HepG2 (cell line): ENCODE measurements around the gene RSPH4A. TPM values are rescaled to one million over a fixed set of nuclear protein-coding genes. Genes with fewer than 3 reads are reported as not detected.

ENCODE experiments used
- ATAC-seq: fragments of 200-7000 bp; cut with Tn5 transposase; 3 replicates; pipeline ENCODE4 v1.9.1; 2020; ENCODE audit warnings: mild to moderate bottlenecking, moderate library complexity
- BruUV-seq: library from RNA; stranded (reverse); fragments of 400-500 nt; replicated peaks from 2 replicates; lab custom pipeline; 2021; lab: Mats Ljungman, UMichigan
- CTCF ChIA-PET: fragments of 300-600 bp; formaldehyde crosslinking; extraction: SDS; loops from one replicate; lab custom pipeline; 2021; ENCODE audit warnings: low total read pairs, inconsistent platforms, low intra/inter-chr PET ratio; lab: Yijun Ruan, JAX
- POLR2A ChIA-PET: fragments of 350-600 bp; sonication (Branson Sonifier 250); formaldehyde crosslinking; loops from one replicate; lab custom pipeline; 2020; ENCODE audit warnings: antibody characterized with exemption, inconsistent platforms; lab: Yijun Ruan, JAX
- DNase-seq: peaks from one replicate; pipeline ENCODE4 v3.0.0-alpha.2; 2015; ENCODE audit warnings: low spot score
- FAIRE-seq: peaks from 3 replicates; lab custom pipeline; 2011; peaks lifted over from hg19 to GRCh38; lab: Jason Lieb, UNC
- H2AFZ ChIP-seq: one replicate; pipeline ENCODE4 v1.6.1; 2011; ENCODE audit warnings: low read length, inconsistent platforms
- H3K27ac ChIP-seq: fragments of 300-600 bp; 3 replicates; pipeline ENCODE4 v1.8.0; 2011; ENCODE audit warnings: mixed run types, mild to moderate bottlenecking, mixed read lengths, low read length, inconsistent platforms; ENCODE audit not compliant: insufficient read depth; ENCODE audit errors: extremely low read length
- H3K27me3 ChIP-seq, 2 experiments: fragments of 200-600 bp in 1 of 2; 2 replicates in 1 of 2; 3 replicates in 1 of 2; pipeline versions ENCODE4 v1.6.0 to v1.8.0; 2011; ENCODE audit warnings: low read length in 2 of 2, mild to moderate bottlenecking in 2 of 2, moderate library complexity in 2 of 2, inconsistent platforms in 1 of 2; ENCODE audit not compliant: insufficient read depth in 2 of 2, control insufficient read depth in 1 of 2
- H3K36me3 ChIP-seq, 2 experiments: fragments of 200-600 bp in 1 of 2; replicated peaks in 1 of 2; 2 replicates in 1 of 2; 3 replicates in 1 of 2; pipeline versions ENCODE4 v1.5.1 to v1.8.0; 2011; ENCODE audit warnings: low read length in 2 of 2, inconsistent platforms in 1 of 2; ENCODE audit not compliant: insufficient read depth in 2 of 2, control insufficient read depth in 1 of 2
- H3K4me1 ChIP-seq: 2 replicates; pipeline ENCODE4 v1.5.1; 2012; ENCODE audit warnings: low read length, inconsistent platforms; ENCODE audit not compliant: insufficient read depth
- H3K4me2 ChIP-seq: 2 replicates; pipeline ENCODE4 v1.6.0; 2011; ENCODE audit warnings: low read depth, low read length, inconsistent platforms
- H3K4me3 ChIP-seq, 3 experiments: fragments of 200-600 bp in 1 of 3; sonication (generic), shearing (Covaris generic) in 1 of 3; replicated peaks in 1 of 3; 2 replicates each; pipeline ENCODE4 v1.5.1; 2011 to 2016; ENCODE audit warnings: low read length in 3 of 3, inconsistent platforms in 2 of 3, low read depth in 2 of 3, mild to moderate bottlenecking in 2 of 3, control low read depth in 1 of 3, mixed read lengths in 1 of 3; ENCODE audit not compliant: insufficient read depth in 1 of 3
- H3K79me2 ChIP-seq: one replicate; pipeline ENCODE4 v1.6.1; 2011; ENCODE audit warnings: low read length, inconsistent platforms; ENCODE audit not compliant: insufficient read depth
- H3K9ac ChIP-seq: 2 replicates; pipeline ENCODE4 v1.6.0; 2011; ENCODE audit warnings: mild to moderate bottlenecking, low read depth, low read length, inconsistent platforms; ENCODE audit not compliant: insufficient read depth
- H3K9me3 ChIP-seq: 2 replicates; pipeline ENCODE4 v1.5.1; 2012; ENCODE audit warnings: mild to moderate bottlenecking, low read length
- H4K20me1 ChIP-seq: 2 replicates; pipeline ENCODE4 v1.6.0; 2011; ENCODE audit warnings: inconsistent platforms, mild to moderate bottlenecking, low read length, moderate library complexity; ENCODE audit not compliant: insufficient read depth
- GATAD1 ChIP-seq: IDR thresholded peaks from 2 replicates; pipeline ENCODE4 v1.6.1; 2016; ENCODE audit warnings: missing genetic modification reagents, missing compliant biosample characterization
- HDAC2 ChIP-seq: sonication (generic); formaldehyde crosslinking; IDR thresholded peaks from 2 replicates; pipeline ENCODE4 v1.4.0; 2020; ENCODE audit warnings: missing genetic modification reagents
- KAT2B ChIP-seq: fragments of 150-350 bp; IDR thresholded peaks from 2 replicates; pipeline ENCODE4 v1.6.1; 2014; ENCODE audit warnings: low read depth, low read length, borderline replicate concordance
- KLF6 ChIP-seq: IDR thresholded peaks from 2 replicates; pipeline ENCODE4 v1.8.0; 2016; ENCODE audit warnings: missing biosample characterization, missing genetic modification reagents
- LCORL ChIP-seq, 2 experiments: fragments of 450-650 bp in 1 of 2; sonication (generic) in 1 of 2; formaldehyde crosslinking in 1 of 2; IDR thresholded peaks; 2 replicates each; pipeline versions ENCODE4 v1.5.0 to v1.6.1; 2017 to 2020; ENCODE audit warnings: antibody characterized with exemption in 1 of 2, missing genetic modification reagents in 1 of 2
- MAFF ChIP-seq: IDR thresholded peaks from 2 replicates; pipeline ENCODE4 v1.6.1; 2011; ENCODE audit warnings: low read depth, low read length, improper control_type of control experiment
- MYNN ChIP-seq: sonication (generic); formaldehyde crosslinking; IDR thresholded peaks from 2 replicates; pipeline ENCODE4 v1.4.0; 2020; ENCODE audit warnings: mild to moderate bottlenecking, low read depth, missing genetic modification reagents
- NR1H2 ChIP-seq: sonication (generic); formaldehyde crosslinking; IDR thresholded peaks from 2 replicates; pipeline ENCODE4 v1.8.1; 2022; ENCODE audit warnings: low read depth, missing genetic modification reagents, borderline replicate concordance
- YEATS2 ChIP-seq: sonication (generic); formaldehyde crosslinking; IDR thresholded peaks from 2 replicates; pipeline ENCODE4 v1.4.0; 2020; ENCODE audit warnings: missing genetic modification reagents, borderline replicate concordance
- ZMYM3 ChIP-seq: sonication (generic); formaldehyde crosslinking; IDR thresholded peaks from 2 replicates; pipeline ENCODE4 v1.5.1; 2020; ENCODE audit warnings: mild to moderate bottlenecking, missing genetic modification reagents
- ZNF326 ChIP-seq: sonication (generic); formaldehyde crosslinking; IDR thresholded peaks from 2 replicates; pipeline ENCODE4 v1.4.0; 2020; ENCODE audit warnings: missing genetic modification reagents, borderline replicate concordance
- ZNF33B ChIP-seq: sonication (generic); formaldehyde crosslinking; IDR thresholded peaks from 2 replicates; pipeline ENCODE4 v1.5.1; 2020; ENCODE audit warnings: mild to moderate bottlenecking, missing genetic modification reagents
- ZNF670 ChIP-seq: sonication (generic); formaldehyde crosslinking; IDR thresholded peaks from 2 replicates; pipeline ENCODE4 v1.8.0; 2022; ENCODE audit warnings: mild to moderate bottlenecking, missing genetic modification reagents, borderline replicate concordance
- ZNF790 ChIP-seq: sonication (generic); formaldehyde crosslinking; IDR thresholded peaks from 2 replicates; pipeline ENCODE4 v1.8.0; 2022; ENCODE audit warnings: missing genetic modification reagents, mild to moderate bottlenecking, borderline replicate concordance
- ZSCAN9 ChIP-seq: IDR thresholded peaks from 2 replicates; pipeline ENCODE4 v1.6.1; 2016; ENCODE audit warnings: borderline replicate concordance
- WGBS: methylation state at CpG from one replicate; pipeline ENCODE4 v1.1.6; 2017; ENCODE audit warnings: low lambda C conversion rate; 5-methylcytosine and 5-hydroxymethylcytosine counted together
- in situ Hi-C: cut with HindIII; loops from 2 replicates; pipeline ENCODE4 v1.10.0; 2017; ENCODE audit warnings: low pct_unique_long_range_greater_than_20kb; ENCODE audit not compliant: extremely low pct_ligation_motif_present
- intact Hi-C: fragments of 100-400 bp; cut with micrococcal nuclease; formaldehyde crosslinking; loops from one replicate; pipeline ENCODE4 v1.10.0; 2022; ENCODE audit not compliant: unreplicated experiment
- polyA plus RNA-seq, 8 experiments: library from polyadenylated mRNA; depleted of rRNA in 3 of 8; stranded (reverse) in 7 of 8; unstranded in 1 of 8; fragments of >200 nt; fragmentation: Illumina TruSeq in 4 of 8; extraction: Trizol in 4 of 8; gene quantifications; 2 replicates each; pipeline versions ENCODE4 v1.2.1 to v1.2.3, GENCODE V29; 2011 to 2016; ENCODE audit warnings: low read depth in 4 of 8, missing spikeins in 1 of 8, mixed read lengths in 1 of 8; ENCODE audit not compliant: insufficient read depth in 1 of 8
- total RNA-seq, 5 experiments: library from RNA; depleted of rRNA; stranded (reverse); fragments of >200 nt; fragmentation: Illumina TruSeq; extraction: Trizol; gene quantifications; 2 replicates each; pipeline ENCODE4 v1.2.3, GENCODE V29; 2016; ENCODE audit warnings: low read depth in 1 of 5
- TF ChIP-seq, protein P1 (sequence below): sonication (generic); formaldehyde crosslinking; IDR thresholded peaks from 2 replicates; pipeline ENCODE4 v1.8.1; 2023; ENCODE audit warnings: missing genetic modification reagents, mild to moderate bottlenecking, borderline replicate concordance
- TF ChIP-seq, protein P2 (sequence below): sonication (generic); formaldehyde crosslinking; IDR thresholded peaks from 2 replicates; pipeline ENCODE4 v1.8.0; 2022; ENCODE audit warnings: low read depth, missing genetic modification reagents
- TF ChIP-seq, protein P3 (sequence below): sonication (generic); formaldehyde crosslinking; IDR thresholded peaks from 2 replicates; pipeline ENCODE4 v1.8.1; 2023; ENCODE audit warnings: mild to moderate bottlenecking, missing genetic modification reagents, borderline replicate concordance
- TF ChIP-seq, protein P4 (sequence below): sonication (generic); formaldehyde crosslinking; IDR thresholded peaks from 2 replicates; pipeline ENCODE4 v1.4.0; 2020; ENCODE audit warnings: missing genetic modification reagents

The RSPH4A gene
- total and polyA plus RNA-seq, 2 of the 13 experiments (the other 11 are each of a cell fraction or from before 2014, with no cell fraction given), result 0.24 to 0.40 TPM

DNA sequence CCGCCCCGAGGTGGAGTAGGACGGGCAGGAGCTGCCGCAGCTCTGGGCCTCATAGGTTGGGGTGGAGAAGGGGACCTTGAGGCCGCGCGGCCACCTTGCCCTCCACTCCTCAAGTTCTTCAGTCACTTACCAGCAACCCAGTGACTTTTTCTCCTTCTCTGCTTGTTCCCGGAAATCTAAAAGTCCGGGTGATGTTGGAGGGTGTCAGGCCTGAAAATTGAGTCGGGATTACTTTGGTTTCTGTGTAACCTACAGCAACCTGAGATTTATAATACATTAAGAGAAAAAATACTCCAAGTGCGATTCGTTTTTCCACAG lies 44.6 kb upstream of the RSPH4A start (continued):
- TF ChIP-seq, protein P1, sequence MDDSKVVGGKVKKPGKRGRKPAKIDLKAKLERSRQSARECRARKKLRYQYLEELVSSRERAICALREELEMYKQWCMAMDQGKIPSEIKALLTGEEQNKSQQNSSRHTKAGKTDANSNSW (CRISPR knock-in tag), result no peak; the same call in 1 of the 2 replicates
- TF ChIP-seq KLF6 (CRISPR knock-in tag) (no peak), ZNF326 (CRISPR knock-in tag) (no peak), ZSCAN9 (CRISPR knock-in tag) (no peak; the same call in 1 of the 2 replicates), ZNF670 (CRISPR knock-in tag) (no peak), ZNF790 (CRISPR knock-in tag) (peak; percentile 13; the same call in 1 of the 2 replicates), GATAD1 (CRISPR knock-in tag) (no peak)
- TF ChIP-seq, protein P2, sequence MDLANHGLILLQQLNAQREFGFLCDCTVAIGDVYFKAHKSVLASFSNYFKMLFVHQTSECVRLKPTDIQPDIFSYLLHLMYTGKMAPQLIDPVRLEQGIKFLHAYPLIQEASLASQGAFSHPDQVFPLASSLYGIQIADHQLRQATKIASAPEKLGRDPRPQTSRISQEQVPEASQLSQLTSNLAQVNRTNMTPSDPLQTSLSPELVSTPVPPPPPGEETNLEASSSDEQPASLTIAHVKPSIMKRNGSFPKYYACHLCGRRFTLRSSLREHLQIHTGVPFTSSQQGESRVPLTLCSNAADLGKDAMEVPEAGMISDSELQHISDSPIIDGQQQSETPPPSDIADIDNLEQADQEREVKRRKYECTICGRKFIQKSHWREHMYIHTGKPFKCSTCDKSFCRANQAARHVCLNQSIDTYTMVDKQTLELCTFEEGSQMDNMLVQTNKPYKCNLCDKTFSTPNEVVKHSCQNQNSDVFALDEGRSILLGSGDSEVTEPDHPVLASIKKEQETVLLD (CRISPR knock-in tag), result no peak
- TF ChIP-seq, protein P3, sequence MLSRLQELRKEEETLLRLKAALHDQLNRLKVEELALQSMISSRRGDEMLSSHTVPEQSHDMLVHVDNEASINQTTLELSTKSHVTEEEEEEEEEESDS (CRISPR knock-in tag), result 0 out of 2 replicates have a peak, but pooled peaks have one; percentile 2

DNA sequence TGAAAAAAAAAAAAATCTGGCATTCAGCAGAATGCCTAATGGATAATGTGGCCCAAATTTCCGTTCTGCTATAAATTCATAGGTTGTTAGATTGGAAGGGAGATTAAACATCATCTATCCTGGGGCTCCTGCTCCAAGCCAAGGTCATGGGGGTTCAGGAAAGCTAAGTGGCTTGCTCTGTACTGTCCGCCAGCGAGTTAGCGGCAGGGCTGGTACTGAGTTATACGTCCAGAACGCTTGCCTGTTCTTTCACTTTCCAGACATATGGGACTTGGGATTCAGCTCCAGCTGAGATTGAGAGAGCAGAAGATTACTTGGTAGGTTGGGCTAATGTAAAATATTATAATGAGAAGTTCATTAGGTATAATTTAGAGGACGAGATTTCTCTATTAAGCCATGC lies 44.1 kb upstream of the RSPH4A start:
- peaks cover 40% of the 10 kb centered on the region for H3K4me1 ChIP-seq
- intact Hi-C loops, result loop anchor here (5.0 kb wide), 1 partner anchor 295 kb away; the partner anchor contains the start of gene TSPYL1
- H3K36me3 ChIP-seq, result no peaks in the 10 kb centered on the region; a peak in 1 of 5 replicates
- 1% methylated on average over 7 of the region's 7 CpGs for WGBS
- H3K27me3 ChIP-seq, result no peaks in the 10 kb centered on the region; a peak in 1 of 5 replicates
- CTCF ChIA-PET, result interaction anchor here (0.7 kb wide), 1 partner anchor 54 kb away, joined by 3 read pairs; no protein-coding TSS in a partner anchor
- H2AFZ ChIP-seq, result peak overlapping the region; percentile 70
- H3K79me2 ChIP-seq, result peaks cover 48% of the 10 kb centered on the region
- DNase-seq (peak; percentile 50), FAIRE-seq (no peak), ATAC-seq (peak; percentile 54)
- H3K4me3 ChIP-seq, result peak overlapping the region; percentile 89 to 96 (median 92)
- in situ Hi-C loops, result loop anchor here (5.0 kb wide), 1 partner anchor 80 kb away; no protein-coding TSS in a partner anchor
- H3K9ac ChIP-seq, result peak overlapping the region; percentile 91
- no TSS peak for BruUV-seq
- no peaks in the 10 kb centered on the region for H4K20me1 ChIP-seq
- no peaks in the 10 kb centered on the region for H3K9me3 ChIP-seq
- peak overlapping the region; percentile 75 for H3K4me2 ChIP-seq
- H3K27ac ChIP-seq, result peak overlapping the region; percentile 90
- POLR2A ChIA-PET, result interaction anchor here (0.9 to 3.3 kb wide), 6 partner anchors 9 to 293 kb away, joined by 3 to 15 read pairs (median 8); partner anchors contain the start of genes TSPYL1 and ZUP1
- no peak for TF ChIP-seq LCORL (IDR thresholded peaks at IDR 0.05)
- TF ChIP-seq LCORL (CRISPR knock-in tag; IDR thresholded peaks at IDR 0.05), result no peak
- TF ChIP-seq NR1H2 (CRISPR knock-in tag), result no peak
- no peak for TF ChIP-seq KAT2B
- no peak for TF ChIP-seq YEATS2 (CRISPR knock-in tag)
- TF ChIP-seq HDAC2 (CRISPR knock-in tag), result no peak
- TF ChIP-seq, protein P4, sequence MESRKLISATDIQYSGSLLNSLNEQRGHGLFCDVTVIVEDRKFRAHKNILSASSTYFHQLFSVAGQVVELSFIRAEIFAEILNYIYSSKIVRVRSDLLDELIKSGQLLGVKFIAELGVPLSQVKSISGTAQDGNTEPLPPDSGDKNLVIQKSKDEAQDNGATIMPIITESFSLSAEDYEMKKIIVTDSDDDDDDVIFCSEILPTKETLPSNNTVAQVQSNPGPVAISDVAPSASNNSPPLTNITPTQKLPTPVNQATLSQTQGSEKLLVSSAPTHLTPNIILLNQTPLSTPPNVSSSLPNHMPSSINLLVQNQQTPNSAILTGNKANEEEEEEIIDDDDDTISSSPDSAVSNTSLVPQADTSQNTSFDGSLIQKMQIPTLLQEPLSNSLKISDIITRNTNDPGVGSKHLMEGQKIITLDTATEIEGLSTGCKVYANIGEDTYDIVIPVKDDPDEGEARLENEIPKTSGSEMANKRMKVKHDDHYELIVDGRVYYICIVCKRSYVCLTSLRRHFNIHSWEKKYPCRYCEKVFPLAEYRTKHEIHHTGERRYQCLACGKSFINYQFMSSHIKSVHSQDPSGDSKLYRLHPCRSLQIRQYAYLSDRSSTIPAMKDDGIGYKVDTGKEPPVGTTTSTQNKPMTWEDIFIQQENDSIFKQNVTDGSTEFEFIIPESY (CRISPR knock-in tag), result no peak
- no peak for TF ChIP-seq MAFF
- no peak for TF ChIP-seq ZMYM3
- TF ChIP-seq MYNN (CRISPR knock-in tag), result no peak
- no peak for TF ChIP-seq ZNF33B (CRISPR knock-in tag)
